Measurements from ENCODE around the gene ETDA. TPM values are rescaled to one million over a fixed set of nuclear protein-coding genes. Genes with fewer than 3 reads are reported as not detected.

The ETDA gene
- total RNA-seq, 4 donors from 2014 or later, result not detected

DNA sequence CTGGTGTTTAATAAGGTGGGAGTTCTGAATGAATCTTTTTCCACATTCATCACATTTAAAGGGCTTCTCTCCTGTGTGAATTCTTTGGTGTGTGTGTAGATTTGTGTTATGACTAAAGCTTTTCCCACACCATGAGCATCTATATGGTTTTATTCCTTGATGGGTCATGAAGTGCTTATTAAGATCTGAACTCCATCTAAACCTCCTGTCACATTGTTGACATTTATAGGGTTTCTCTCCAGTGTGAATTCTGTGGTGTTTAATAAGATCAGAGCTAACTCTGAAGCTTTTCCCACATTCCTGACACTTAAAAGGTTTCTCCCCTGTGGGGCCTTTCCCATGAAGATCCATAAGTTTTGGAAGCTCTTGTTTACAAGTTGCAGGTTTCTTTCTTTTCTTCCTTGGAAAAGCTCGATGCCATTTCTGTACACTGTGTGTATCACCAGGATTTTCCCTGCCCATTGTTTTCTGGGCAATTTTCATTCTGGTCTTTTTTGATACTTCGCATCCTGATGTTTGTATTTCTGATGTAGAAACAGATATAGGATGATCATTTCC, 35.5 kb downstream of the ETDA start:
- peaks cover 5 to 69% (median 51%) of the 10 kb centered on the region in 4 donors for H3K9me3 ChIP-seq
- H3K36me3 ChIP-seq, result peaks cover 0 to 14% (median 5%) of the 10 kb centered on the region in 4 donors
- DNase-seq (ENCODE audit: extremely low spot score), result no peak
- intact Hi-C loops (cut with DNase I), result no loop called here
- H3K27ac ChIP-seq (replicated peaks in 1 of 4), result no peak overlapping the region
- TF ChIP-seq POLR2AphosphoS5 (IDR thresholded peaks at IDR 0.05) (no peak), POLR2A (IDR thresholded peaks at IDR 0.05; ENCODE audit: low read depth) (no peak), EP300 (IDR thresholded peaks at IDR 0.05) (no peak), CTCF (IDR thresholded peaks at IDR 0.05) (no peak)
- no peaks in the 10 kb centered on the region for H3K27me3 ChIP-seq
- no peak overlapping the region for H3K4me3 ChIP-seq
- 89% methylated on average over 2 of the region's 2 CpGs for WGBS
- H3K4me1 ChIP-seq, result no peaks in the 10 kb centered on the region

GRCh38 chrX:135295238-135295943, 43.5 kb downstream of the ETDA start:
- Histone ChIP-seq H3K4me3 (peak overlapping the region; percentile 35 to 50 (median 38)), H3K9me3 (peaks cover 0 to 4% (median 0%) of the 10 kb centered on the region in 4 donors), H3K27ac (replicated peaks in 1 of 4) (no peak overlapping the region), H3K4me1 (peaks cover 0 to 4% (median 0%) of the 10 kb centered on the region in 4 donors), H3K27me3 (no peaks in the 10 kb centered on the region), H3K36me3 (peaks cover 0 to 10% (median 5%) of the 10 kb centered on the region in 4 donors)
- no peak for TF ChIP-seq EP300 (IDR thresholded peaks at IDR 0.05)
- TF ChIP-seq POLR2A (IDR thresholded peaks at IDR 0.05; ENCODE audit: low read depth), result no peak
- peak; percentile 11 to 35 (median 21) for TF ChIP-seq CTCF (IDR thresholded peaks at IDR 0.05)
- TF ChIP-seq POLR2AphosphoS5 (IDR thresholded peaks at IDR 0.05), result no peak
- intact Hi-C loops (cut with DNase I), result no loop called here
- 27% methylated on average over 18 of the region's 26 CpGs for WGBS
- DNase-seq (ENCODE audit: extremely low spot score), result no peak

DNA sequence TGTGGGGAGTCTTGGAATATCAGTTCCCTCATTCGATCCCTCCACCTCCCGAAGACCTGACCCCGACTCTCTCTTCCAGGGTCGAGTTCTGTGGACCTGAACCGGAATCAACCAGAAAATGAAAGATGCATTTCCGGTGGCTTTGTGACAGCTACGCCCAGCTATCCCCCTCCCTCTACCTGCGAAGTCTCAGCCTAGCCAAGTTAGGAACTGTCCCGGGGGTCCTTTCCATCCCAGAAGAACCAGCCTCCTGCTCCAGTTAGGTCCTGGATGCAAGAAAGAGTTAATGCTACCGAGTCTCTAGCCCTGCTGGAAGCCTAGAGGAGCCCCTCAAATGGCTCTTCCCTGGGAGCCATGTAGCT, 44.1 kb downstream of the ETDA start:
- peaks cover 0 to 10% (median 5%) of the 10 kb centered on the region in 4 donors for H3K36me3 ChIP-seq
- H3K27me3 ChIP-seq, result no peaks in the 10 kb centered on the region
- WGBS, result 38% methylated on average over 10 of the region's 10 CpGs
- no peak for DNase-seq (ENCODE audit: extremely low spot score)
- peak overlapping the region; percentile 35 to 50 (median 38) for H3K4me3 ChIP-seq
- no peak overlapping the region for H3K27ac ChIP-seq (replicated peaks in 1 of 4)
- intact Hi-C loops (cut with DNase I), result no loop called here
- H3K4me1 ChIP-seq, result peaks cover 0 to 4% (median 0%) of the 10 kb centered on the region in 4 donors
- peaks cover 0 to 4% (median 0%) of the 10 kb centered on the region in 4 donors for H3K9me3 ChIP-seq
- TF ChIP-seq EP300 (IDR thresholded peaks at IDR 0.05) (no peak), POLR2AphosphoS5 (IDR thresholded peaks at IDR 0.05) (no peak), POLR2A (IDR thresholded peaks at IDR 0.05; ENCODE audit: low read depth) (no peak), CTCF (IDR thresholded peaks at IDR 0.05) (no peak)

DNA sequence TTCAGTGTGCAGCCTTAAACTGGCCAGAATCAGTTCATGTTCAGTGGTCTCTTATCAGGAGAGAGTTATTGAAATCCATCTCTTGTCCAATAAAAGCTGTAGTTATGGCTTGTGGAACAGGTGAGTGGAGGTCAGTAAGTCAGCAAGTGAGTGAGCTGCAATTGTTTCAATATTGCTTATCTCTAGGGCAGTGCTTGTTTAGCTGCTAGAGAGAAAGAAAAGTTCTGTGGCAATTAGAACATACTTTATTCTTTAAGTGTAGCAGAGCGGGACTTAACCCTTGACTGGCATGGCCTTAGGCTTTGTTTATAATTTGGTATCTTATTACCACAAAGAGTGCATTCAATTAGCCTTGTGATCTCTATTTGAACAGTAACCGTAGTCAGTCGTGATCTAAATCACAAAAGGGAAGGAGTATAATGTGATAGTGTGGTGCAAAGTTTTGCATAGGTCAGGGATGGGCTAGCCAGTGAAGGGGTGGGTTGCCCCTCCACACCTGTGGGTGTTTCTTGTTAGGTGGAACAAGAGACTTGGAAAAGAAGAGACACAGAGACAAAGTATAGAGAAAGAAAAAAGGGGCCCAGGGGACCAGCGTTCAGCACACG, 50.5 kb downstream of the ETDA start:
- DNase-seq (ENCODE audit: extremely low spot score), result no peak
- TF ChIP-seq EP300 (IDR thresholded peaks at IDR 0.05) (no peak), CTCF (IDR thresholded peaks at IDR 0.05) (no peak), POLR2AphosphoS5 (IDR thresholded peaks at IDR 0.05) (no peak), POLR2A (IDR thresholded peaks at IDR 0.05; ENCODE audit: low read depth) (no peak)
- no peaks in the 10 kb centered on the region for H3K4me1 ChIP-seq
- WGBS, result 66% methylated on average over 5 of the region's 5 CpGs
- no peaks in the 10 kb centered on the region for H3K27me3 ChIP-seq
- no peaks in the 10 kb centered on the region for H3K9me3 ChIP-seq
- no peaks in the 10 kb centered on the region for H3K36me3 ChIP-seq
- no peak overlapping the region for H3K27ac ChIP-seq (replicated peaks in 1 of 4)
- intact Hi-C loops (cut with DNase I), result no loop called here
- no peak overlapping the region for H3K4me3 ChIP-seq

Other genes with a start within 250 kb of the ETDA start
- gene RTL8B, start 229.5 kb upstream of the ETDA start, total RNA-seq, result 10 to 100 TPM; 13.7 to 19.1 (median 15.9) TPM
- 100 to 1,000 TPM; 102 to 155 (median 140) TPM for gene RTL8C, start 219.7 kb upstream of the ETDA start, total RNA-seq
- 10 to 100 TPM; 22.7 to 37.6 (median 34.9) TPM for gene RTL8A, start 199.9 kb upstream of the ETDA start, total RNA-seq
- gene SMIM10L2B, start 153.3 kb upstream of the ETDA start, total RNA-seq, result 1 to 10 TPM; 1.2 to 2.1 (median 2.1) TPM
- not detected for gene ETDB, start 131.5 kb upstream of the ETDA start, total RNA-seq
- not detected for gene CT55, start 80.7 kb upstream of the ETDA start, total RNA-seq
- gene ETDC, start 57.4 kb downstream of the ETDA start, total RNA-seq, result not detected
- 1 to 10 TPM; 5.5 to 7.1 (median 6.9) TPM for gene ZNF75D, start 92.0 kb downstream of the ETDA start, total RNA-seq
- 10 to 100 TPM in 1 of 4 donors, 1 to 10 TPM in 3; 6.0 to 10.4 (median 8.1) TPM for gene ZNF449, start 92.7 kb downstream of the ETDA start, total RNA-seq
- 1 to 10 TPM in 2 of 4 donors, under 1 TPM in 2; 0.83 to 1.6 (median 1.2) TPM for gene SMIM10L2A, start 169.9 kb downstream of the ETDA start, total RNA-seq

Measured in esophagus muscularis mucosa (tissue), 4 donors.